SKM-1 treated with dmso at 0.1 percent for 144 hours (cell line): ENCODE data around the gene MAPK8IP3.

ENCODE experiments used
- DNase-seq: peaks from one replicate; lab custom pipeline; 2025; ENCODE audit not compliant: unreplicated experiment; lab: John Stamatoyannopoulos, UW

Gene MAPK8IP3

DNA sequence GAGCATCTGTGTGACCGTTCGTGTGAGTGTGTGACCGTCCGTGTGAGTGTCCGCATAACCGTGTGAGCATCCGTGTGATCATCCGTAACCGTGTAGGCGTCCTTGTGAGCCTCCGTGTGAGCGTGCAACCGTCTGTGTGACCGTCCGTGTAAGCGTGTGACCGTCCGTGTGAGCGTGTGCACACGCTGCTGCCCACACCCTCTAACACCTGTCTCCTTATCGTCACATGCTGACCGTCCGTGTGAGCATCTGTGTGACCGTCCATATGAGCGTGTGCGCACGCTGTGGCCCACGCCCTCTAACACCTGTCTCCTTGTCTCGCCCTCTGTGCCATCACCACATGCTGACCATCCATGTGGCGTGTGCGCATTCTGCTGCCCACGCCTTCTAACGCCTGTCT lies 34.2 kb downstream of the MAPK8IP3 start:
- DNase-seq = no peak

GRCh38 chr16:1740781-1741490 lies 34.9 kb downstream of the MAPK8IP3 start:
- no peak for DNase-seq

DNA sequence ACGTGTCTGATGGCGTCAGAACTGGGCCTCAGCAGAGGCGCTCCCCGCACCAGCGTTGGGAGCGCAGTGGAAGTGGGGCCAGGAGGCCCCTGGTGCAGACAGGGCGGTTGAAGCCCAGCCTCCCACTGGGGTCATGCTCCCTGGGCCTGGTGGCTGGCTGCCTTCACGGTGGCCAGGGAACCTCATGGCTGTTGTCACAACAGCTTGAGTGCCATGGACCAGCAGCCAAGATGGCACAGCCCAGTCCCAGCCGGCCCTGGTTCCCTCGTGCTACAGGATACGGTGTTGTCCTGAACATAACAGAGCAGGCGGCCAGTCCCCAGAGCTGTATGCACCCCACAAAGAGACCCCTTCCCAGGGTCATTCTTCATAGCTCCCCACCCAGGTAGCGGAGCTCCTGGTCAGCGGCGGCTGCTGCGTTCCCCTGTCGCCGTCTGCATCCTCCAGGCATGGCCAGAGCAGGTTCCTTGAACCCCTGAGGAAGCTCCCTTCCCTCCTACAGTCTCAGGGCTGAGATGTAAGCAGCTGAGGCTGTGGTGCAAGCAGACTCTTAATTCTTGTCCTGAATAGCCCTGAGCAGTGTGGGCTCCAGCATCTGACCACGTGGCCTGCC lies 35.7 kb downstream of the MAPK8IP3 start:
- DNase-seq = no peak

DNA sequence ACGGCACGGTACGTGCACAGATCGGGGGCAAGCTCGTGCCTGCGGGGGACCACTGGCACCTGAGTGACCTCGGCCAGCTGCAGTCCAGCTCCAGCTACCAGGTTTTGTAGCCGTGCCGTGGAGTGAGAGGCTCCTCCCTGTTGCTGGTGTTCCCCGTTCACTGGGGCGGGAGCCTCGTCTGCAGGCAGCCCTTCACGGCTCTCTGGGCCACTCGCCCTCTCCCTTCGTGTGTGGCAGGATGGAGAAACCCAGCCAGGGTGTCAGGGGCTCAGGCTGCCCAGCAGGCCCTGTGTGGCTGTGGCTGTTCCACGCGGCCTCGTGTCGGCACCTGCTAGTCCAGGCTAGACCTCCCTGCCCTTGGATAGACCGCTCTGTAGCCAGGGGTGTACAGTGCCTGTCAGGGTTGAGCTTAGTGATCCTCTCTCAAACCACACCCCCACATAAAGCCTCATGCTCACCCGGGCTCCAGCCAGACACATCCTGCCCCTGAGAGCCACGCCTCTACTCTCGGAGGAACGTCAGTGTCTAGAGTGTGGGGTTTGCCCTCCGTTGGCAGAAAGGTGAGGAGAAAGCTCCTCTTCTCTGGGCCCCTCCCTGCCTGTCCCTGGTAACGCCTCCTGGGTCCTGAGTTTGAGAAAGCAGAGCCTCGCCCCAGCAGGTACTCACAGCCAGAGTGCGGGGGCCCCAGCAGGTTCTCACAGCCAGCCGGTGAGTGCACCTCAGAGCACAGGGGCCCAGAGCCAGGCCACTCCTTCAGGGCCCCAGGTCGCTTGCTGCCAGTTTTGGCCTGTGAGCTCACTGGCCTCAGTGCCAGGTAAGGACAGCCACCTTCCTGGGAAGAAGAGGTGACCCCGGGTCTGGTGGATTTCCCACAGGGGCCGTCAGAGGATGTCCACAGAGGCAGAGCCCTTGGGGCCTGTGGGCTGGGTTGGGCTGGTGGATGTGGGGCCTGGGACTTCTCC lies 37.7 kb downstream of the MAPK8IP3 start:
- DNase-seq = no peak

- no peak for DNase-seq
Observed at GRCh38 chr16:1744338-1744840, 38.4 kb downstream of the MAPK8IP3 start.

GRCh38 chr16:1745181-1745899 lies 39.3 kb downstream of the MAPK8IP3 start:
- DNase-seq = no peak

GRCh38 chr16:1745900-1746692 lies 40.1 kb downstream of the MAPK8IP3 start:
- no peak for DNase-seq

DNA sequence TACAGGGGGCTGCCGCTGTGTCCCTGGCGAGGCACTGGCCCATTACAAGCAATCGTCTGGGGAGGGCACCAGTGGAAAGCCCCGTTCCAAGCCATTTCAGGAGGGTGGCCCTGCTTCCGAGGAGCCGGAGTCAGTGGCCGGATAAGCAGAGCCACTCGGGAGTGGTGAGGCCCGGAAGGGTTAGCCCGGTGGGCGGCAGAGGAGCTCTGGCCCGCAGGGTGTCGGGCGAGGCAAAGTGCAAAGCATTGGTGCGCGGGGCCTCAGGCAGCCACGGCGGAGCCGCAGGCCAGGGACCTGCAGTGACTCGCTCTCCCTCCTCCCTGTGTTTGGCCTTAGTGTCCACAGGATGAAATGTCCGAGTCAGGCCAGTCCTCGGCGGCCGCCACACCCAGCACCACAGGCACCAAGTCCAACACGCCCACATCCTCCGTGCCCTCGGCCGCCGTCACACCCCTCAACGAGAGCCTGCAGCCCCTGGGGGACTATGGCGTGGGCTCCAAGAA lies 40.7 kb downstream of the MAPK8IP3 start:
- no peak for DNase-seq

DNA sequence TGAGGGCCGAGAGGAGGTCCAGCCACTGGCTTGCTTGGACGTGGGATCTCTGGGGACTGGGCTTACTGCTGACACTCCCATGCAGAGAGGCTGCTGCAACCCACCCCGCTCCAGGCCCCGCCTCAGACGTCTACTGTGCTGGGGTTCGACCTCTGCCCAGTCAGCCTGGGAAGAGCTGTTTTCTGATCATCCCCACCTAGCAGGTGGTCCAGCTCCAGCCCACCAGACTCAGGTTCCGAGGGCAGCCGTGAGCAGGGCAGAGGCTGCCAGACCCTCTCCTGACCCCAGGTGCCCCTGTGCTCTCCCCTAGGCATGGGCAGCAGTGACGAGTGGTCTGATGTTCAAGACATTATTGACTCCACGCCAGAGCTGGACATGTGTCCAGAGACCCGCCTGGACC lies 41.9 kb downstream of the MAPK8IP3 start:
- DNase-seq = no peak

DNA sequence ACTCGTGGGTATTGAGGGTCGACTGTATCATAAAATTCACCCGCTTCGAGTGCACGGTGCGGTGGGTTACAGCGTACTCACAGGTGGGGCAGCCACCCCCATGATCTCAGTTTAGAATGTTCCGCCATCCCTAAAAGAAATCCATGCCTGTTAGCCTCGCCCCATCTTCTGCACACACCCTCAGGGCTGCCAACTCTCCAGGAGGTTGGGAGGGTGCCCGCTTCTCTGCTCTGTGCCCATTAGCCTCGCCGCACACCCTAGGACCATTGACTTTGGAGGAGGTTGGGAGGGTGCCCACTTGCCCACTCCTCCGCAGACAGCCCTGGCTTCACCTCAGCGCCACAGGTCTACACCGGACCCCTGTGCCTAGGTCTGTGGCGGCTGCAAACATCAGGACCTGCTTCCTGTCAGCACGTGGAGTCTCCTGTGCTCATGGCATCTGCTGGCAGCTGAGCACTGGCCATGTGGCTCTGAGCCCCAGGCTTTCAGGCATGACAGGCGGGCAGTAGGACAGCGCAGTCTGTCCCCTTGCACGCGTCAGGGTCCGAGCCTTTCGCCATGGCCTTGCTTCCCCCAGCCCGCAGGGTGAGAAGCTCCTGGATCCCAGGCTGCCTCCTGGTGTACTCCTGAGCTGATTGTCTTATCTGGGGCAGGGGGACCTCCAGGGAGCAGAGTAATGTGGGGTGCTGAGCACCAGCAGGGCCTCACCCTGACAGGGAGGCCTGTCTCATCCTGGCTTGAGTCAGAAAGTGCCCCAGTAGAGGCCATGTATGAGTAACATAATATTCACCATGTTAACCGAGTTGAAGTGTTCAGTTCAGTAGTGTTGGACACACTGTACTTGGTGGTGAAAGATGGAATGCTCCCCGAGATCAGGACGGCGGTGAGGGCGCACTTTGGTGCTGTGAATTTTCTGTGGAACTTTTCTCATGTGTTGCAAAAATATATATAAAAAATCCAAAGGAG lies 43.4 kb downstream of the MAPK8IP3 start:
- DNase-seq = no peak

- DNase-seq = no peak
Observed at GRCh38 chr16:1751946-1752345, 46.0 kb downstream of the MAPK8IP3 start.

GRCh38 chr16:1752853-1753252 lies 46.9 kb downstream of the MAPK8IP3 start:
- no peak for DNase-seq

DNA sequence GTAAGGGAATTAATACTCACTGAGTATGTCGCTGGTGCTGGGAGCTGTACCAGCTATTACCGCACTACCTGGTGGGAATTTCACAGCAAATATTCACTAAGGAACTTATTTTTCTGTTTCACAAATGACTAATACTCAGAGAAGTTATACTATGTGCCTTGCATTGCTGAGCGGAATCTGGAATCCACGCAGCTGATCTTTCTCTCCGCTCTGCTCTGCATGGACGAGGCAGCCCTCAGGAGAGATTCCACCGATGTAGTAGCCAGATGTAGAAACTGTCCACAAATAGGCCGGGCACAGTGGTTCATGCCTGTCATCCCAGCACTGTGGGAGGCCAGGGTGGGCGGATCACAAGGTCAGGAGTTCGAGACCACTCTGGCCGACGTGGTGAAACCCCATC lies 48.2 kb downstream of the MAPK8IP3 start:
- DNase-seq = no peak

GRCh38 chr16:1757714-1758461 lies 51.9 kb downstream of the MAPK8IP3 start:
- DNase-seq = no peak

- no peak for DNase-seq
Observed at GRCh38 chr16:1758923-1759322, 52.9 kb downstream of the MAPK8IP3 start.

DNA sequence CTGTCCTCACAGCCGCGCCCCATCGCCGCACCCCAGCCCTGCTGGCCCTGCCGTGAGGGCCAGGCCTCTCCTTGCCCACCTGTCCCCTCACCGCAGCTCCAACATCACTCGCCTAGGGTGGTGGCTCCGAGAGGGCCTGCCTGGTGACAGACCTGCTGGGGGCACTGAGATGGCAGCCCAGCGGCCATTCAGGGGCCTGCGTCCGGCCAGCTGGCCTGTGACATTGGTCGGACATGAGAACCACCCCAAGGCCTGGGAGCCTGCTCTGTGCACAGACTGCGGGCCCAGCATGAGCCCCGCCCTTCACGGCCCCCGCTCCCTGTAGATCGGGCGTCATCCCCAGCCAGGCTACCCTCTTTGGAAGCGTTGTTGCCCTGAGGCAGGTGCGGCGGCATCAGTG lies 53.5 kb downstream of the MAPK8IP3 start:
- no peak for DNase-seq

DNA sequence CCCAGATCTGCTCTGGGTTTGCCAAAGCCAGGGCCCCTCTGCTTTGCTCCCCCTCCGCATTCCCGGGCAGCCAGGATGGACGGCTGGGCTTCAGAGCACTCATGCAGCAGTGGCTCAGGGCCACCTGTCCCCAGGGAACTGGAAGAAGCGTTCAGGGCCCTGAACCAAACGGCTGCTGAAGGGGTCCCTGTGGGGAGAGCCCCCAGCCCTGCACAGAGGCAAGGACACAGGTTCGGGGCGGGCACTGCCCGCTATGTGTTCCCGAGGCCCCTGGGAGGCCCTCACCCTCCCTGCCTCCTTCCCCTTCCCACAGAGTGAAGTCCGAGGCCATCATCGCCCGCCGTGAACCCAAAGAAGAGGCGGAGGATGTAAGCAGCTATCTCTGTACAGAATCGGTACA lies 54.9 kb downstream of the MAPK8IP3 start:
- no peak for DNase-seq

DNA sequence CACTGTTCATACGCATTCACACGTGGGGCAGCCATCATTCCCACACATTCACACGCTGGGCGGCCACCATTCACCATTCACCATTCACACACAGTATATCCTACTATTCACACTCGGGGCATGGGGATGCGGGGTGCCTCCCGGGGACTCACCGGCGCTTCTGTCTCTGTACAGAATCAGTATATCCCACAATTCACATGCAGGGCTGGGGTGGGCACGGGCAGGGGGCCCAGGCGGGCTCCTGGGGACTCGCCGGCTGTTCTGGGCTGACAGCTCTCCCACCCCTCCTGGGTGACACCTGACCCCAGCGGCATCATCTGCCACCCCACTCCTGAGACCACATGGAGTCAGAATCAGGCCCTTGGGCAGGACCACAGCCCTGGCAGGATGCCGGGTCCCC lies 55.8 kb downstream of the MAPK8IP3 start:
- no peak for DNase-seq
